Subcutaneous abdominal adipose tissue (tissue), 5 donors: Measurements from ENCODE around the gene STAMBPL1.
A peak's percentile ranks its signal among the peaks of the same experiment; 100 is the strongest.

ENCODE experiments used
- H3K27ac ChIP-seq: one replicate; pipeline ENCODE4 v1.7.0; 2013; ENCODE audit warnings: low read depth, mild to moderate bottlenecking, inconsistent platforms, low read length, moderate library complexity
- H3K27me3 ChIP-seq, 5 donors: one replicate each; pipeline ENCODE4 v1.7.0; 2013; ENCODE audit warnings: low read length in 5 of 5, inconsistent platforms in 1 of 5; ENCODE audit not compliant: control insufficient read depth in 5 of 5, insufficient read depth in 4 of 5
- H3K36me3 ChIP-seq, 5 donors: one replicate each; pipeline ENCODE4 v1.7.0; 2013; ENCODE audit warnings: low read length in 5 of 5; ENCODE audit not compliant: control insufficient read depth in 5 of 5, insufficient read depth in 5 of 5
- H3K4me1 ChIP-seq, 5 donors: one replicate each; pipeline ENCODE4 v1.7.0; 2013; ENCODE audit warnings: low read length in 5 of 5, mild to moderate bottlenecking in 3 of 5, moderate library complexity in 1 of 5; ENCODE audit not compliant: control insufficient read depth in 5 of 5, insufficient read depth in 5 of 5
- H3K4me3 ChIP-seq, 5 donors: one replicate each; pipeline ENCODE4 v1.7.0; 2013; ENCODE audit warnings: low read length in 5 of 5, low read depth in 1 of 5
- H3K9ac ChIP-seq, 5 donors: one replicate each; pipeline ENCODE4 v1.7.0; 2013; ENCODE audit warnings: low read length in 5 of 5, mild to moderate bottlenecking in 4 of 5, moderate library complexity in 3 of 5
- H3K9me3 ChIP-seq, 5 donors: one replicate each; pipeline ENCODE4 v1.7.0; 2013; ENCODE audit warnings: low read length in 5 of 5; ENCODE audit not compliant: control insufficient read depth in 5 of 5
- donor health status: healthy.
- donor health status: healthy.
- donor health status: healthy.
- donor health status: healthy.
- donor health status: healthy.

STAMBPL1 gene

GRCh38 chr10:88958721-88959120, 78.7 kb downstream of the STAMBPL1 start:
- H3K9ac ChIP-seq: no peak overlapping the region
- H3K4me3 ChIP-seq: no peak overlapping the region
- H3K36me3 ChIP-seq: no peaks in the 10 kb centered on the region
- peaks cover 0 to 8% (median 0%) of the 10 kb centered on the region in 5 donors for H3K4me1 ChIP-seq
- no peak overlapping the region for H3K27ac ChIP-seq
- no peaks in the 10 kb centered on the region for H3K9me3 ChIP-seq
- H3K27me3 ChIP-seq: no peaks in the 10 kb centered on the region

GRCh38 chr10:88960802-88961201, 80.8 kb downstream of the STAMBPL1 start:
- Histone ChIP-seq H3K9me3 (no peaks in the 10 kb centered on the region), H3K9ac (no peak overlapping the region), H3K4me1 (peaks cover 0 to 8% (median 3%) of the 10 kb centered on the region in 5 donors), H3K27me3 (no peaks in the 10 kb centered on the region), H3K27ac (no peak overlapping the region), H3K4me3 (no peak overlapping the region), H3K36me3 (no peaks in the 10 kb centered on the region)

- no peaks in the 10 kb centered on the region for H3K9me3 ChIP-seq
- H3K9ac ChIP-seq: peak overlapping the region in 1 of 5 donors; percentile 13
- H3K27me3 ChIP-seq: no peaks in the 10 kb centered on the region
- H3K27ac ChIP-seq: no peak overlapping the region
- H3K4me1 ChIP-seq: peaks cover 0 to 11% (median 3%) of the 10 kb centered on the region in 5 donors
- no peaks in the 10 kb centered on the region for H3K36me3 ChIP-seq
- H3K4me3 ChIP-seq: no peak overlapping the region
These were observed 81.2 kb downstream of the STAMBPL1 start for GRCh38 chr10:88961266-88961665.

- Histone ChIP-seq H3K36me3 (no peaks in the 10 kb centered on the region), H3K9me3 (no peaks in the 10 kb centered on the region), H3K9ac (no peak overlapping the region), H3K27me3 (no peaks in the 10 kb centered on the region), H3K4me3 (no peak overlapping the region), H3K27ac (no peak overlapping the region), H3K4me1 (peaks cover 0 to 11% (median 3%) of the 10 kb centered on the region in 5 donors)
These were observed 82.3 kb downstream of the STAMBPL1 start for GRCh38 chr10:88962336-88962735.

- no peaks in the 10 kb centered on the region for H3K27me3 ChIP-seq
- H3K4me1 ChIP-seq: peaks cover 0 to 11% (median 3%) of the 10 kb centered on the region in 5 donors
- no peaks in the 10 kb centered on the region for H3K36me3 ChIP-seq
- no peak overlapping the region for H3K4me3 ChIP-seq
- H3K9me3 ChIP-seq: no peaks in the 10 kb centered on the region
- H3K27ac ChIP-seq: no peak overlapping the region
- no peak overlapping the region for H3K9ac ChIP-seq
These were observed 83.3 kb downstream of the STAMBPL1 start for GRCh38 chr10:88963318-88963717.

DNA sequence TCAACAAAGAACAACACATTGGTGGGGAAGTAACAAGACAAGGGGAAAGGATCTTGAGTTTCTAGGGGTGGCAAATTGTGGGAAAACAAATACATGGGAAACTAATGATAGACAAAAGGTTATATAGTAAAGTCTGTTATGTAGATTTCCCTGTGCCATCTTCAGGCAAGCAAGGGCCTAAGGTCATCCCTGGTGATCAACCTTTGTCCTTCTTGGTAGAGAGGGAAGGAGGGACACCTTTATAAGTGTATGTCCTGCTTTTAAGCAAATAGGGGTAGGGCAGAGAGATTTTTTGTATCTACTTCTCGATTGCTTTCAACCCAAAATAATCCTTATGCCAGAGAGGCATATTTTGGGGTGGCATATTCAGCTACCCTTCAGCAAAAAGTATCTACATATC, 84.3 kb downstream of the STAMBPL1 start:
- H3K36me3 ChIP-seq: no peaks in the 10 kb centered on the region
- H3K4me3 ChIP-seq: no peak overlapping the region
- H3K27ac ChIP-seq: no peak overlapping the region
- peaks cover 0 to 11% (median 3%) of the 10 kb centered on the region in 5 donors for H3K4me1 ChIP-seq
- no peaks in the 10 kb centered on the region for H3K9me3 ChIP-seq
- no peaks in the 10 kb centered on the region for H3K27me3 ChIP-seq
- no peak overlapping the region for H3K9ac ChIP-seq

DNA sequence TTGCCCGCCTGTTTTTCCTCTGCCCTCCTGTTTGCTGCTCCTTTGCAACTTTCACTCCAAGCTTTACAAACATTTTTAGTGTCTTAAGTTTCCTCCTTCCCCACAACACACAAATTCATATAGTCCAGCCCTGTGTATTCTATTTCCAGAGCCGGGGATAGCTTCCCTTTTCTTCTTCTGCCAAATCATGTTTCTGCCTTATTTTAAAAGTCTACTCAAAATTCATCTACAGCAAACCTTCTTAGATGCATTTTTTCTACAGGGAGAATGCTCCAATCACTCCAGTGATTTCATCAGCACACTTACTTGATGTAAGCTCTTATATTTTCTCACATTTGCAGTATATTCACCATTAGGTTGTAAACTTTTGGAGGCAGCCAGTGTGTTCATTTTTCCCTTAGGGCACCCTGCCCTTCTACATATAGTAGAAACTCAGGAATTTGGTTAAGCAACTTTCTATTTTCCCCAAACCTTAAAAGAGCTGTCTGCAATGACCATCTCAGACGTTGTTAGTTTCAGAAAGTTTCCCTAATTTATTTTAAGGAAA, 84.9 kb downstream of the STAMBPL1 start:
- Histone ChIP-seq H3K27me3 (no peaks in the 10 kb centered on the region), H3K4me3 (no peak overlapping the region), H3K36me3 (no peaks in the 10 kb centered on the region), H3K4me1 (peaks cover 0 to 11% (median 3%) of the 10 kb centered on the region in 5 donors), H3K9me3 (no peaks in the 10 kb centered on the region), H3K27ac (no peak overlapping the region), H3K9ac (no peak overlapping the region)

DNA sequence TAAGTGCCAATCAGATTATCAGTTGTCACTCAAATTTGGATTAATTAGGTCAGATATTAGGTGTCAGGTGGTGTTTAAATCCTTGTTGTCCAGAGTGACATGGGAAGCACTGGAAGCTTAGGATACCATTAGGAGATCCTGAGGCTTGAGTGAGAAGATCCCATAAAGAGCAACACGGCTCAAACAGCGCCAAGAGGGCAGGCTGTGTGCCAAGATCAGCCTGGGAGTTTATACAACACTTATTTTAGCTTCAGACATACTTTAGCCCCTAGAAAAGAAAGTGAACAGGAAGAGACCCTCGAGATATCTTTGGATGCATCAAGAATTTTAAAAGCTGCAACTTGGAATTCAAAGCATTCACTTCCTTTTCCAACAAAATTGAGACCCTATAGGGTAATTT, 86.8 kb downstream of the STAMBPL1 start:
- Histone ChIP-seq H3K9ac (no peak overlapping the region), H3K27me3 (no peaks in the 10 kb centered on the region), H3K4me1 (peaks cover 0 to 11% (median 6%) of the 10 kb centered on the region in 5 donors), H3K4me3 (no peak overlapping the region), H3K9me3 (no peaks in the 10 kb centered on the region), H3K27ac (no peak overlapping the region), H3K36me3 (no peaks in the 10 kb centered on the region)

- Histone ChIP-seq H3K4me3 (no peak overlapping the region), H3K4me1 (peaks cover 0 to 7% (median 6%) of the 10 kb centered on the region in 5 donors), H3K27me3 (no peaks in the 10 kb centered on the region), H3K27ac (no peak overlapping the region), H3K9me3 (no peaks in the 10 kb centered on the region), H3K9ac (no peak overlapping the region), H3K36me3 (no peaks in the 10 kb centered on the region)
These were observed 88.3 kb downstream of the STAMBPL1 start for GRCh38 chr10:88968391-88968790.

GRCh38 chr10:88971221-88972061, 91.4 kb downstream of the STAMBPL1 start:
- Histone ChIP-seq H3K27ac (no peak overlapping the region), H3K9ac (no peak overlapping the region), H3K9me3 (no peaks in the 10 kb centered on the region), H3K4me3 (peak overlapping the region in 1 of 5 donors; percentile 3), H3K4me1 (peaks cover 0 to 19% (median 11%) of the 10 kb centered on the region in 5 donors), H3K36me3 (no peaks in the 10 kb centered on the region), H3K27me3 (no peaks in the 10 kb centered on the region)
